ENCODE measurements around the gene LSS. TPM values are rescaled to one million over a fixed set of nuclear protein-coding genes. Genes with fewer than 3 reads are reported as not detected.
A peak's percentile ranks its signal among the peaks of the same experiment; 100 is the strongest.

Gene LSS
- total RNA-seq, 4 donors from 2014 or later, result 55.5 to 131 (median 115) TPM

DNA sequence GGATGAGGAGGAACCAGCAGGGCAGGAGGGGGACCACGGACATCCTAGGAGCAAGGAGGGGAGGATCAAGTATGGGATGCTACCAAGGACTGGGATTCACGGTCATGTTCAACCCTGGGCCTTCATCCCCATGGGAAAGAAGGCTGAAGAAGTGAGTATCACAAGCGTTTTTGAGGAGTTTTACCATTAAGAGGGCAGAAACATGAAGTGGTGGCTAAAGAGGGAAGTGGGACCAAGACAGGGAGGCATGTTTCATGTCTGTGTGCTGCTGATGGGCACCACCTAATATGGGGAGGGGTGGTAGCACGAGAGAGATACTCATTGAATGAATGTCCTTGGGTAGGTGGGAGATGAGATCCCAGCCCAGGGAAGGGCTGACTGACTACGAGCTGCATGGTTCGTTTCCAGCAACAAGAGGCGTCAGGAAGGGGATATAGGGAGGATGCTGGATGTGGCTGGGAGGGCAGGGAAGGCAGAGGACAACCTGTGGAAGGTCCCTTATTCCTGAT lies 11.3 kb upstream of the LSS start:
- no peak for DNase-seq
- WGBS, 2 donors, result 81 to 89% methylated on average over 7 of the region's 7 CpGs
- Histone ChIP-seq H3K4me3 (no peak overlapping the region), H3K27me3 (no peaks in the 10 kb centered on the region), H3K9me3 (no peaks in the 10 kb centered on the region), H3K27ac (no peak overlapping the region), H3K4me1 (no peaks in the 10 kb centered on the region), H3K36me3 (peaks cover 16 to 87% (median 40%) of the 10 kb centered on the region in 3 donors)
- TF ChIP-seq CTCF (IDR thresholded peaks at IDR 0.05), result no peak
- no peak for TF ChIP-seq POLR2A (IDR thresholded peaks at IDR 0.05)
- intact Hi-C loops (cut with DNase I), result no loop called here

- no peak for DNase-seq
- H3K36me3 ChIP-seq, result peaks cover 0 to 87% (median 19%) of the 10 kb centered on the region in 3 donors
Observed at GRCh38 chr21:46237474-46237873, 8.9 kb upstream of the LSS start.

GRCh38 chr21:46234436-46234950 lies 5.9 kb upstream of the LSS start:
- H3K4me1 ChIP-seq, result peaks cover 3 to 10% (median 4%) of the 10 kb centered on the region in 3 donors
- WGBS, 2 donors, result 32 to 70% methylated on average over 4 to 5 of the region's 5 CpGs
- no peaks in the 10 kb centered on the region for H3K27me3 ChIP-seq
- intact Hi-C loops (cut with DNase I), result loop anchor here (5.0 kb wide), 1 partner anchor 48 kb away; no protein-coding TSS in a partner anchor
- DNase-seq, result no peak
- no peak overlapping the region for H3K27ac ChIP-seq
- no peak for TF ChIP-seq POLR2A (IDR thresholded peaks at IDR 0.05)
- TF ChIP-seq CTCF (IDR thresholded peaks at IDR 0.05), result no peak
- H3K9me3 ChIP-seq, result no peaks in the 10 kb centered on the region
- no peak overlapping the region for H3K4me3 ChIP-seq
- peaks cover 0 to 67% (median 3%) of the 10 kb centered on the region in 3 donors for H3K36me3 ChIP-seq

More at GRCh38 chr21:46237474-46237873, 8.9 kb upstream of the LSS start:
- intact Hi-C loops (cut with DNase I), result no loop called here
- TF ChIP-seq CTCF (IDR thresholded peaks at IDR 0.05), result no peak
- TF ChIP-seq POLR2A (IDR thresholded peaks at IDR 0.05), result no peak
- Histone ChIP-seq H3K27me3 (no peaks in the 10 kb centered on the region), H3K9me3 (no peaks in the 10 kb centered on the region), H3K4me1 (no peaks in the 10 kb centered on the region), H3K27ac (no peak overlapping the region), H3K4me3 (no peak overlapping the region)
- WGBS, 2 donors, result 77 to 79% methylated on average over 3 to 5 of the region's 5 CpGs

DNA sequence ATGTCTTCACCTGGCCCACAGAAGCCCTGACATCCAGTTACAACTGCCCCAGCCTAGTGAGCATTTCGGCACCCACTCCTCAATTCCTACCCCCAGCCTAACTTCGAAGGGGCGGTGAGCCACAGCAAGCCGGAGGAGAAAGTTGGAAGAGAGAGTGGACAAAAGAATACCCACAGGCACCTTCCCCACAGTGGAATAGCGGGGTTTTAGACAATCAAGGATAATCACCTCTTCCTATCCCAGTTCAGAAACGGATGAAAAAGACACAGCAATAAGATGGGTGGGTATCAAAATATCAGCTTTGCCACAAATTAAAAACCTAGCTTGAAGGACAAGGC lies 1.3 kb upstream of the LSS start:
- Histone ChIP-seq H3K9me3 (no peaks in the 10 kb centered on the region), H3K27ac (peak overlapping the region; percentile 83 to 96 (median 90)), H3K4me1 (peaks cover 20 to 47% (median 28%) of the 10 kb centered on the region in 3 donors), H3K4me3 (peak overlapping the region; percentile 67 to 98 (median 75)), H3K36me3 (peaks cover 0 to 34% (median 3%) of the 10 kb centered on the region in 3 donors), H3K27me3 (no peaks in the 10 kb centered on the region)
- DNase-seq, result no peak
- TF ChIP-seq POLR2A (IDR thresholded peaks at IDR 0.05), result no peak
- no peak for TF ChIP-seq CTCF (IDR thresholded peaks at IDR 0.05)
- intact Hi-C loops (cut with DNase I), result loop anchor here (5.0 to 10.0 kb wide), 2 partner anchors 52 to 95 kb away; partner anchors contain the start of genes C21orf58 and PCNT
- WGBS, 2 donors, result 84 to 90% methylated on average over 3 to 6 of the region's 6 CpGs

DNA sequence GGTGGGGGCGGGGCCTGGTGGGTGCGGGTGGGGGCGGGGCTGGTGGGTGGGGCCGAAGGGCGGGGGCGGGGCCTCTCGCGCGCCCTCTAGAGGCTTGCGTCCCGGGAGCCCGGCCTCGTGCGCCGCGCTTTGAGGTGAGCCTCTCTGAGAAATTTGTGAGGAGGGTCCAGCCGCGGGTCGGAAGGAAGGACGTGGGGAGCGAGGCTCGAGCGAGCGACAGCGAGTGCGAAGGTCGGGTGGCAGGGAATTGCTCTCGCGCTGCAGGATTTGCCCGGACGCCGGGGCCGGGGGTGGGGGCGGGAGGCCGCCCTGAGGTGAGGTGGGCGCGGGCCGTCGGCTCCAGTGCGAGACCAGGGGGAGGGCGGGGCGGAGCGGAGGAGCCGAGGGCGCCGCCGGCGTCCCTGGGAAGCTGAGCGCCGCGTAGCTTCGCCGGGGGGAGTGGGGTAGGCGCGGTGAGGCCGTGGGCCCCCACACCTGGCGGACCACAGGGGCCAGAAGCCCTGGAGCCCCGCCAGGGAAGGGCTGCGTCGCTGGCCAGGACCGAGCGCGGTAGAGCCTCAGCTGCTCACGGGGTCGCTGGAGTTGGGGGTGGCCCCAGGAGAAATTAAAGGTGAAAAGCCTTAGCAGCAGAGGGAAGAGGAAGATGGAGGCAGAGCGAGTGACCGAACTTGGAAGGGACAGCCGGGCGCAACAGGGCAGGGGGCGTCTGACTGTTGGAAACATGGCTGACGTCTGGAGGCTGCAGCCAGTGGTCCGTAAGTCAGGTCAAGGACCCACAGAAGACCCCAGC lies 754 bp upstream of the LSS start:
- Histone ChIP-seq H3K27ac (peak overlapping the region; percentile 83 to 96 (median 90)), H3K36me3 (peaks cover 0 to 34% (median 0%) of the 10 kb centered on the region in 3 donors), H3K27me3 (no peaks in the 10 kb centered on the region), H3K9me3 (no peaks in the 10 kb centered on the region), H3K4me1 (peaks cover 20 to 53% (median 28%) of the 10 kb centered on the region in 3 donors), H3K4me3 (peak overlapping the region; percentile 67 to 98 (median 75))
- no peak for DNase-seq
- intact Hi-C loops (cut with DNase I), result loop anchor here (10.0 kb wide), 1 partner anchor 95 kb away; the partner anchor contains the start of genes C21orf58 and PCNT
- TF ChIP-seq CTCF (IDR thresholded peaks at IDR 0.05), result peak; percentile 20 to 63 (median 58)
- no peak for TF ChIP-seq POLR2A (IDR thresholded peaks at IDR 0.05)
- WGBS, 2 donors, result 12 to 18% methylated on average over 6 to 15 of the region's 72 CpGs
